ENCODE measurements around the gene C1QTNF9. TPM values are rescaled to one million over a fixed set of nuclear protein-coding genes. Genes with fewer than 3 reads are reported as not detected.
"Not testable (repeated sequence)": the region's sequence is repeated elsewhere in the genome, so short reads cannot be mapped to it uniquely, and the experiment has no call there.

C1QTNF9 gene
- total RNA-seq, 1 experiment from 2014 or later: not detected

DNA sequence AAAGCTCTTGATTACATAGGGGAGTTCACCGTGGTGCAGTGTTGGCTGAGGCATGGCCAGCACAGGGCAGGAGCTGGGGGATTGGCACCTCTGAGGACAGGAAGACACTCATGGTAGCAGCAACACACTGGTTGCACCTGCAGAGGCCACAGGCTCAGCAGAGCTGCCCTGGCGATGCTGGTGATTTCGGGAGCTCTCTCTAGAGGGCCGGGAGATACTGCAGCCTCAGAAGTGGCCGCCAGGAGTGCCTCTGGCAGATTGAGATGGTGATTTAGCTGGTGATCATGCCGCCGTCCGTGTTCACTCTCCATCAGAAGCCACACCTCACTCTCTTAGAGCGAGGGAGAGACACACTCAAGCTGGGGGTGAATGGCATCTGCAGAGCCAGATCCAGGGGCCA is 49.9 kb downstream of the C1QTNF9 start:
- not testable (repeated sequence) for DNase-seq (ENCODE audit: extremely low read depth, low read depth)

DNA sequence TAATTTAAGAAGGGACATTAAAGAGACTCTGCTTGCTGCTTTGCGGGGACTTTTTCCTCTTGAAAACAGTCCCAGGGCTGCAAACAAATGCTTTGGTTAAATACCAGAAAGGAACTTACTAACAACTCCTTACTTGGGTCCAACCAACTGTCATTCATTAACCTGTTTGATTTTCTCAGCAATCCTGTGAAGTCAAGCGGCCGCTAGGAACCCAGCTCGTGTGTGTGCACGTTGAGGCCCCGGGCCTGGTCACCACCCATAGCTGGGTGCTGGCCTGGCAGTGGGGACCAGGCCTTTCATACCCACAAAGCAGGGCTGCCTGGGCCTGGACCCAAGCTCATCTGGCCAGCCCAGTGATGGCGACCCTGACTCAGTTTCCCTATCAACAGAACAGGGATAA is 50.7 kb downstream of the C1QTNF9 start:
- no peak for DNase-seq (ENCODE audit: extremely low read depth, low read depth)

DNA sequence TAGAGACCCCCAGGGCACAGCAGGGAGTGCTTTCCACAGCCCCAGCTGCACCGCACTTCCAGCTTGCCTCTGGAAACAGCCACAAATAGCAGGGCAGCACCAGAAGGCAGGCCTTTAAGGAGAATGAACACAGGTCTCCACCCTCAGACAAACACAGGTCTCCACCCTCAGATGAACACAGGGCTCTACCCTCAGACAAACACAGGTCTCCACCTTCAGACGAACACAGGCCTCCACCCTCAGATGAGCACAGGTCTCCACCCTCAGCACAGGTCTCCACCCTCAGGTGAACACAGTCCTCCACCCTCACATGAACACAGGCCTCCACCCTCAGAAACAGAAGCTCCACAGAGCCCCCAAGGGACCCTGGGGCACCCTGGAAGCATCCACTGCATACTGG is 51.7 kb downstream of the C1QTNF9 start:
- no peak for DNase-seq (ENCODE audit: extremely low read depth, low read depth)

DNA sequence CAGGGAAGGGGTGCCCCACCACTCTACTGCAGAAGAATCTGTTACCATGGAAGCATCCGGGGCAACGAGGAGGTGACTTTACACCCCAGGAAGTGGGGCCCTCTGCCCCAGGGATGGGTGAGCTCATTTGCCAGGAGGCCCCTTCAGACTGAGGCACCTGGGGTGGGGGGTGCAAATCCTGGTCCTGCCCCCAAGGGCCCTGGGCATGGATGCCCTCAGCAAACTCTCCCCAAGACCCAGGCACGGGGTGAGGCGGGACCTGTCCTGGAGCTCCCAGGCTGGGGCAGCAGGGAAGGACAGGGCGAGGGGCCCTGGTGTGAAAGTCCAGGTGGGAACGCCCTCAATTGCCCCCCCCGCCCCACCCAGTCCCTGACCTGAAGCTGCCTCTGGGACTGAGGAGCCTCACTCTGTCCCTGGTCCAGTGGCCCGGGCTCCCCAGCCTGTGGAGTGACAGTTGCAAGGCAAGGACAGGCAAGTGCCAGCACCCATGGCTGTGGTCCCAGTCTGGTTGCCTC is 52.5 kb downstream of the C1QTNF9 start:
- DNase-seq (ENCODE audit: extremely low read depth, low read depth): no peak

DNA sequence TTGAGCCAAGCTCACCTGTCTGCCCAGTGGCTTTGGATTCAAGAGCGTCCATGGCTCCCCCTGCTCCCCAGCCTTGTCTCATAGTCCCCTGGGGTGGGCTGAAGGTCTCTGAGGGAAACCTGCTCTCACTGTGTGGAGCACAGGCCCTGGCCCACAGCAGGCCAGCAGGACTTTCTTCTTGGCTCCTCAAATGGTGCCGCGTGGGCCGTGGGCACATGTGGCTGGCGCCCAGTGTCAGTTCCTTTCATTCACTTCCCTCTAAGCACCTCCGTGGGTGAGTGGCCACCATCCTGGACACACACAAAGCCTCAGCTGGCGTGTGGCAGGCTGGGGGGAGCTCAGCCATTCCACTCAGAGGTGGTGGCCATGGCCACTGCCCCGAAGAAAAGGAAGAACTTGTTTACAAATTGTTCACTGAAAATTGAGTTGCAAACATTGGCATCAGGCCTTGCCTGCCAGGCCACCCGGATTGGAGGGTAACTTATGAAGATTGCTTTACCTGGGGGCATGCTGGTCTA is 53.1 kb downstream of the C1QTNF9 start:
- DNase-seq (ENCODE audit: extremely low read depth, low read depth): no peak

DNA sequence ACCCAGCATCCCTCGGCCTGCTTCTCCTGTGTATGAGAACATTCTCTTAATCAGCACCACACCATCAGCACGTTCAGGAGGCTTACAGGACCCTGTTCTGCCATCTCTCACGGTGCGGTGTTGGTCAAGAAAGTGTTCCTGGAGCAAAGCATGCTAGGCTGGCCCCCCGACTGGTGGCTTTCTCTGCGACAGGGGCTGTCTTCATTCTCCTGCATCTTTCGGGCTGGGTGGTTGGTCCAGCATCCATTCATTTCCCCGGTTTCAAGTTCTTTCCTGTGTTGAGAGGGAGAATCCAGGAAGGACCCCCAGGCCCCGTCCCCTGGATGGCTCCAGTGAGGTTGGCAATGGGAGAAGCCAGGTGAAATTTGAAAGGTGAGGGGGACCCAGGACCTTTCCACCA is 55.8 kb downstream of the C1QTNF9 start:
- DNase-seq (ENCODE audit: extremely low read depth, low read depth): no peak

DNA sequence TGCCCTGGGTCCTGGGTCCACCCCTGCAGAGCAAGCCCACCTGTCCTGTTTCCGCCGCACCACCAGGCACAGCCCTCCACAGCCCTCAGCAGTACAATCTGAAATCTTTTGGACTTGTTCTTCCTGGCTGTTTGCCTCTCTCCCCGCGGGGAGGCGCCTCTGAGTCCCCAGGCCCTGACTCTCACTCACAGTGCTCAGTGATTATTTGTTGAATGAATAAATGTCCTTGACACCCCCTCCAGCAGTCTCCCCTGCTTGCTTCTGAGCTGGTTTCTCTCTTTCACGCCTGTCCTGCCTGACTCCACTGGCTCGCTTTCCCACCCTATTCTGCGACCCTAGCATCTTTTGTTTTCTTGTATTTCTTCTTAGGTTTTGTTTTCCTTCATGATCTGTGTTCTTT is 56.9 kb downstream of the C1QTNF9 start:
- not testable (repeated sequence) for DNase-seq (ENCODE audit: extremely low read depth, low read depth)

DNA sequence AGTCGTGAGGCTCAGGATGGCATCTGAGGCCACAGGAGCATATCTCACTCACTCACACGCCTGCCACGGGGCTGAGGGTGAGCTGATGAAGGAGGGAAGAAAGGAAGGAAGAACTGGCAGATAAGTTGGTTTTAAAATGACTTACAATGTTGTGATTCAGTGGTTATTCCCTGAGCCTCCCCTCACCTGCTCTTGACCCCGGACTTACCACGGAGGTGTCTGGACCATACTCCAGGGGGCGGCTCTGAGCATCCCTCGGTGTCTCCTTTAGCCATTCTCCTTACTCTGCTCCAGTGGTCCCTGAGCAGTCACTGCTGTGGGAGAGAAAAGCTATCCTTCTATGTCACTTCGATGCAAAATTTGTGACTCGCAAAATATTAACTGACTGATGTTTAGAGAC is 61.9 kb downstream of the C1QTNF9 start:
- not testable (repeated sequence) for DNase-seq (ENCODE audit: extremely low read depth, low read depth)

Other genes starting within 250 kb of the C1QTNF9 start
- 4.4 and 4.6 TPM in 2 replicates for gene SPATA13, start 148.9 kb upstream of the C1QTNF9 start, total RNA-seq (2014; rRNA removed; shearing (Covaris generic))
- 66.0 and 80.7 TPM in 2 replicates for gene PARP4, start 203.2 kb downstream of the C1QTNF9 start, total RNA-seq (2014; rRNA removed; shearing (Covaris generic))

Measured in NCI-H460 (cell line).